Smooth muscle cell (in vitro differentiated cells): ENCODE data around the gene BGLAP. TPM values are rescaled to one million over a fixed set of nuclear protein-coding genes. Genes with fewer than 3 reads are reported as not detected.

Experiments used
- DNase-seq: peaks from one replicate; lab custom pipeline; 2025; ENCODE audit not compliant: unreplicated experiment; lab: John Stamatoyannopoulos, UW
- H2AFZ ChIP-seq: fragments of 200-600 bp; sonication (generic); 2 replicates; pipeline ENCODE4 v1.6.0; 2016; ENCODE audit warnings: antibody characterized with exemption, low read depth, mild to moderate bottlenecking
- H3F3A ChIP-seq: fragments of 200-600 bp; sonication (generic); 2 replicates; pipeline ENCODE4 v1.6.0; 2017; ENCODE audit warnings: antibody characterized with exemption, low read depth
- H3K27ac ChIP-seq: fragments of 200-600 bp; sonication (generic); 2 replicates; pipeline ENCODE4 v1.5.1; 2016; ENCODE audit warnings: low read depth, mild to moderate bottlenecking
- H3K27me3 ChIP-seq: fragments of 200-600 bp; sonication (generic); 2 replicates; pipeline ENCODE4 v1.6.1; 2016; ENCODE audit warnings: low read depth, mild to moderate bottlenecking
- H3K36me3 ChIP-seq: fragments of 200-600 bp; sonication (generic); 2 replicates; pipeline ENCODE4 v1.5.1; 2016; ENCODE audit warnings: low read depth
- H3K4me1 ChIP-seq: fragments of 200-600 bp; sonication (generic); 2 replicates; pipeline ENCODE4 v1.5.1; 2016; ENCODE audit warnings: low read depth
- H3K4me2 ChIP-seq: fragments of 200-600 bp; sonication (generic); 2 replicates; pipeline ENCODE4 v1.6.0; 2016; ENCODE audit warnings: mild to moderate bottlenecking
- H3K4me3 ChIP-seq: fragments of 200-600 bp; sonication (generic); 2 replicates; pipeline ENCODE4 v1.5.1; 2016; ENCODE audit warnings: mild to moderate bottlenecking
- H3K79me2 ChIP-seq: fragments of 200-600 bp; sonication (generic); 2 replicates; pipeline ENCODE4 v1.6.0; 2016; ENCODE audit warnings: low read depth, mild to moderate bottlenecking
- H3K9ac ChIP-seq: fragments of 200-600 bp; sonication (generic); 2 replicates; pipeline ENCODE4 v1.6.0; 2016; ENCODE audit warnings: low read depth
- H3K9me3 ChIP-seq: fragments of 200-600 bp; sonication (generic); replicated peaks from 2 replicates; pipeline ENCODE4 v1.5.1; 2016; ENCODE audit warnings: low read depth
- H4K20me1 ChIP-seq: fragments of 200-600 bp; sonication (generic); 2 replicates; pipeline ENCODE4 v1.6.0; 2016; ENCODE audit warnings: low read depth
- CTCF ChIP-seq: fragments of 200-600 bp; sonication (generic); IDR thresholded peaks from 2 replicates; pipeline ENCODE4 v1.5.1; 2017; ENCODE audit warnings: borderline replicate concordance, mild to moderate bottlenecking, antibody characterized with exemption; ENCODE audit not compliant: insufficient read depth, poor library complexity, severe bottlenecking
- WGBS: methylation state at CpG from one replicate; pipeline ENCODE4 v1.1.7; 2016; ENCODE audit warnings: low lambda C conversion rate; 5-methylcytosine and 5-hydroxymethylcytosine counted together
- polyA plus RNA-seq: library from polyadenylated mRNA; unstranded; fragments of >200 nt; fragmentation: Nextera tagmentation; extraction: Ambion mirVana; gene quantifications from 2 replicates; pipeline ENCODE4 v1.2.1, GENCODE V29; 2016
- total RNA-seq: library from RNA; depleted of rRNA; stranded (reverse); fragments of >200 nt; gene quantifications from 2 replicates; pipeline ENCODE4 v1.2.3, GENCODE V29; 2014

The BGLAP gene
- total and polyA plus RNA-seq, 2 experiments from 2014 or later: 0.62 to 0.63 TPM

GRCh38 chr1:156238248-156238647 lies 3.7 kb upstream of the BGLAP start:
- 97% methylated on average over 5 of the region's 5 CpGs for WGBS
- no peak overlapping the region for H3K9ac ChIP-seq
- no peak overlapping the region for H3K4me2 ChIP-seq
- no peak for DNase-seq
- no peaks in the 10 kb centered on the region for H3K4me1 ChIP-seq
- H3F3A ChIP-seq: no peaks in the 10 kb centered on the region
- H3K36me3 ChIP-seq: no peaks in the 10 kb centered on the region
- no peaks in the 10 kb centered on the region for H3K79me2 ChIP-seq
- no peak overlapping the region for H3K4me3 ChIP-seq
- no peaks in the 10 kb centered on the region for H3K27me3 ChIP-seq
- H2AFZ ChIP-seq: no peak overlapping the region
- no peak for TF ChIP-seq CTCF
- H3K27ac ChIP-seq: no peak overlapping the region
- no peaks in the 10 kb centered on the region for H4K20me1 ChIP-seq
- H3K9me3 ChIP-seq: no peaks in the 10 kb centered on the region

GRCh38 chr1:156241311-156241811 lies 623 bp upstream of the BGLAP start:
- Histone ChIP-seq H3K36me3 (no peaks in the 10 kb centered on the region), H3K9me3 (no peaks in the 10 kb centered on the region), H3K4me3 (no peak overlapping the region), H3K4me2 (no peak overlapping the region), H3K4me1 (no peaks in the 10 kb centered on the region), H3K27ac (no peak overlapping the region), H2AFZ (no peak overlapping the region), H3K9ac (no peak overlapping the region), H3K27me3 (no peaks in the 10 kb centered on the region), H3F3A (no peaks in the 10 kb centered on the region), H4K20me1 (no peaks in the 10 kb centered on the region), H3K79me2 (no peaks in the 10 kb centered on the region)
- 71% methylated on average over 15 of the region's 15 CpGs for WGBS
- no peak for DNase-seq
- TF ChIP-seq CTCF: no peak

- no peaks in the 10 kb centered on the region for H3K79me2 ChIP-seq
- no peaks in the 10 kb centered on the region for H3F3A ChIP-seq
- H3K4me3 ChIP-seq: no peak overlapping the region
- H2AFZ ChIP-seq: no peak overlapping the region
- no peak overlapping the region for H3K9ac ChIP-seq
- H3K27ac ChIP-seq: no peak overlapping the region
- no peak for DNase-seq
- H4K20me1 ChIP-seq: no peaks in the 10 kb centered on the region
- no peaks in the 10 kb centered on the region for H3K27me3 ChIP-seq
- WGBS: 97% methylated on average over 9 of the region's 10 CpGs
- no peaks in the 10 kb centered on the region for H3K4me1 ChIP-seq
- no peak for TF ChIP-seq CTCF
- H3K9me3 ChIP-seq: no peaks in the 10 kb centered on the region
- no peak overlapping the region for H3K4me2 ChIP-seq
- H3K36me3 ChIP-seq: no peaks in the 10 kb centered on the region
Measured at GRCh38 chr1:156242738-156243137, 754 bp downstream of the BGLAP start.

- Histone ChIP-seq H3K9me3 (no peaks in the 10 kb centered on the region), H3K27ac (no peak overlapping the region), H3K4me3 (no peak overlapping the region), H4K20me1 (no peaks in the 10 kb centered on the region), H3K4me1 (no peaks in the 10 kb centered on the region), H3K4me2 (no peak overlapping the region), H2AFZ (no peak overlapping the region), H3K27me3 (no peaks in the 10 kb centered on the region), H3K79me2 (no peaks in the 10 kb centered on the region), H3K9ac (no peak overlapping the region), H3F3A (no peaks in the 10 kb centered on the region), H3K36me3 (no peaks in the 10 kb centered on the region)
- whole genome bisulfite sequencing: 94% methylated on average over 2 of the region's 2 CpGs
- no peak for TF ChIP-seq CTCF
- no peak for DNase-seq
Measured at GRCh38 chr1:156244126-156244525, 2.1 kb downstream of the BGLAP start.
